SK-N-SH treated with all-trans-retinoic acid at 6 μM for 48 hours (cell line): Measurements from ENCODE around the gene LIMK1.

ENCODE experiments used
- ARNTL ChIP-seq: fragments of 450-650 bp; formaldehyde crosslinking; IDR thresholded peaks from 2 replicates; pipeline ENCODE4 v1.5.0; 2020; ENCODE audit warnings: low read depth, mild to moderate bottlenecking, moderate library complexity, borderline replicate concordance
- BACH2 ChIP-seq: fragments of 250-450 bp; sonication (Bioruptor Pico); IDR thresholded peaks from 2 replicates; pipeline ENCODE4 v1.9.0; 2021; ENCODE audit warnings: mild to moderate bottlenecking, borderline replicate concordance
- CSRNP3 ChIP-seq: fragments of 250-450 bp; sonication (Bioruptor Pico); IDR thresholded peaks from 2 replicates; pipeline ENCODE4 v1.5.1; 2021; ENCODE audit warnings: mild to moderate bottlenecking, moderate library complexity
- GLIS3 ChIP-seq: fragments of 250-450 bp; sonication (Bioruptor Pico); IDR thresholded peaks from 2 replicates; pipeline ENCODE4 v1.5.0; 2020; ENCODE audit warnings: mild to moderate bottlenecking, moderate library complexity
- PATZ1 ChIP-seq: fragments of 250-450 bp; sonication (Bioruptor Pico); IDR thresholded peaks from 2 replicates; pipeline ENCODE4 v1.8.0; 2020; ENCODE audit warnings: mild to moderate bottlenecking, moderate library complexity, borderline replicate concordance
- RARB ChIP-seq: fragments of 250-450 bp; sonication (Bioruptor Pico); IDR thresholded peaks from 2 replicates; pipeline ENCODE4 v1.8.0; 2021; ENCODE audit warnings: mild to moderate bottlenecking, moderate library complexity
- TOX ChIP-seq: fragments of 250-450 bp; sonication (Bioruptor Pico); IDR thresholded peaks from 2 replicates; pipeline ENCODE4 v1.8.0; 2021; ENCODE audit warnings: mild to moderate bottlenecking, moderate library complexity, borderline replicate concordance
- ZC3H10 ChIP-seq: fragments of 250-450 bp; sonication (Bioruptor Pico); IDR thresholded peaks from 2 replicates; pipeline ENCODE4 v1.5.1; 2021; ENCODE audit warnings: mild to moderate bottlenecking, moderate library complexity
- ZFP3 ChIP-seq: fragments of 250-450 bp; sonication (Bioruptor Pico); IDR thresholded peaks from 2 replicates; pipeline ENCODE4 v1.5.0; 2020; ENCODE audit warnings: mild to moderate bottlenecking, moderate library complexity
- ZNF8 ChIP-seq: fragments of 450-650 bp; formaldehyde crosslinking; IDR thresholded peaks from 2 replicates; pipeline ENCODE4 v1.5.0; 2020; ENCODE audit warnings: mild to moderate bottlenecking, moderate library complexity

GRCh38 chr7:74148491-74148890, 64.9 kb downstream of the LIMK1 start:
- TF ChIP-seq ZFP3 (CRISPR knock-in tag) (no peak), TOX (CRISPR knock-in tag) (no peak), GLIS3 (no peak), ARNTL (CRISPR knock-in tag) (no peak), PATZ1 (CRISPR knock-in tag) (no peak), ZC3H10 (CRISPR knock-in tag) (no peak), RARB (CRISPR knock-in tag) (no peak), CSRNP3 (CRISPR knock-in tag) (no peak), ZNF8 (CRISPR knock-in tag) (no peak), BACH2 (CRISPR knock-in tag) (no peak)
